Suprapubic skin (tissue), 3 donors: ENCODE data around the gene COL7A1.

Source experiments
- CTCF ChIP-seq, 2 donors: fragments of 200-600 bp in 1 of 2; fragments of 450-650 bp in 1 of 2; sonication (generic) in 1 of 2; IDR thresholded peaks; one replicate each; pipeline ENCODE4 v1.5.1; 2016 to 2019; ENCODE audit warnings: antibody characterized with exemption in 2 of 2, mild to moderate bottlenecking in 1 of 2, moderate library complexity in 1 of 2
- EP300 ChIP-seq: sonication (generic); formaldehyde crosslinking; IDR thresholded peaks from one replicate; pipeline ENCODE4 v1.6.1; 2017; ENCODE audit warnings: antibody characterized with exemption
- POLR2A ChIP-seq, 2 donors: fragments of 450-650 bp; IDR thresholded peaks; one replicate each; pipeline ENCODE4 v1.6.1; 2017; ENCODE audit warnings: antibody characterized with exemption in 2 of 2, mild to moderate bottlenecking in 2 of 2, moderate library complexity in 2 of 2

GRCh38 chr3:48535578-48535977 is 59.6 kb downstream of the COL7A1 start:
- no peak for TF ChIP-seq CTCF (IDR thresholded peaks at IDR 0.05)
- TF ChIP-seq EP300: no peak
- no peak for TF ChIP-seq POLR2A (IDR thresholded peaks at IDR 0.05)
